GM19239 (cell line): ENCODE measurements around the gene RALGPS2.

Experiments used
- DNase-seq: peaks from one replicate; pipeline ENCODE4 v3.0.0; 2011; ENCODE audit warnings: low spot score; ENCODE audit not compliant: insufficient read length
- FAIRE-seq: peaks from 2 replicates; lab custom pipeline; 2011; peaks lifted over from hg19 to GRCh38; lab: Jason Lieb, UNC

RALGPS2 gene

GRCh38 chr1:178724728-178725465 is at the start of gene RALGPS2:
TSS of gene RALGPS2 (plus strand) at chr1:178725244. CDS start at chr1:178776765, 51,521 bp downstream.
- FAIRE-seq (peak; percentile 61), DNase-seq (peak; percentile 54)

GRCh38 chr1:178679237-178679636 is 45.8 kb upstream of the RALGPS2 start:
- FAIRE-seq, result no peak

GRCh38 chr1:178682429-178682828 is 42.6 kb upstream of the RALGPS2 start:
- DNase-seq (no peak), FAIRE-seq (no peak)

More at GRCh38 chr1:178679237-178679636, 45.8 kb upstream of the RALGPS2 start:
- no peak for DNase-seq

GRCh38 chr1:178682886-178683285 is 42.2 kb upstream of the RALGPS2 start:
- DNase-seq (no peak), FAIRE-seq (no peak)

GRCh38 chr1:178683291-178683690 is 41.8 kb upstream of the RALGPS2 start:
- DNase-seq (no peak), FAIRE-seq (no peak)

- FAIRE-seq, result no peak
- DNase-seq, result no peak
Measured at GRCh38 chr1:178684111-178684510, 40.9 kb upstream of the RALGPS2 start.

- no peak for DNase-seq
- peak; percentile 54 for FAIRE-seq
Measured at GRCh38 chr1:178684542-178685000, 40.5 kb upstream of the RALGPS2 start.

- FAIRE-seq, result no peak
Measured at GRCh38 chr1:178686407-178686806, 38.6 kb upstream of the RALGPS2 start.

GRCh38 chr1:178688244-178688643 is 36.8 kb upstream of the RALGPS2 start:
- DNase-seq (no peak), FAIRE-seq (no peak)

More at GRCh38 chr1:178686407-178686806, 38.6 kb upstream of the RALGPS2 start:
- DNase-seq, result no peak

- DNase-seq (no peak), FAIRE-seq (no peak)
Measured at GRCh38 chr1:178689769-178690168, 35.3 kb upstream of the RALGPS2 start.

GRCh38 chr1:178690496-178690895 is 34.5 kb upstream of the RALGPS2 start:
- FAIRE-seq (no peak), DNase-seq (no peak)

GRCh38 chr1:178692564-178693327 is 32.3 kb upstream of the RALGPS2 start:
- FAIRE-seq, result no peak
- no peak for DNase-seq

GRCh38 chr1:178693366-178693765 is 31.7 kb upstream of the RALGPS2 start:
- no peak for DNase-seq
- FAIRE-seq, result no peak

- no peak for FAIRE-seq
- no peak for DNase-seq
Measured at GRCh38 chr1:178694923-178695525, 30.0 kb upstream of the RALGPS2 start.

- FAIRE-seq, result no peak
- DNase-seq, result no peak
Measured at GRCh38 chr1:178702146-178702545, 22.9 kb upstream of the RALGPS2 start.

GRCh38 chr1:178704833-178705232 is 20.2 kb upstream of the RALGPS2 start:
- no peak for DNase-seq
- FAIRE-seq, result no peak

GRCh38 chr1:178706432-178706831 is 18.6 kb upstream of the RALGPS2 start:
- FAIRE-seq (no peak), DNase-seq (no peak)

- DNase-seq (no peak), FAIRE-seq (no peak)
Measured at GRCh38 chr1:178713259-178713658, 11.8 kb upstream of the RALGPS2 start.

- FAIRE-seq (no peak), DNase-seq (no peak)
Measured at GRCh38 chr1:178714453-178714852, 10.6 kb upstream of the RALGPS2 start.

GRCh38 chr1:178716111-178716510 is 8.9 kb upstream of the RALGPS2 start:
- FAIRE-seq, result no peak
- no peak for DNase-seq

- DNase-seq (no peak), FAIRE-seq (peak; percentile 48)
Measured at GRCh38 chr1:178718520-178718919, 6.5 kb upstream of the RALGPS2 start.
